Panc1 (cell line): ENCODE measurements around the gene SLX4IP.

Experiments
- CTCF ChIP-seq: fragments of 450-650 bp; IDR thresholded peaks from 2 replicates; pipeline ENCODE4 v1.5.1; 2017; ENCODE audit warnings: mild to moderate bottlenecking
- POLR2AphosphoS5 ChIP-seq: IDR thresholded peaks from 2 replicates; pipeline ENCODE4 v1.6.1; 2012; ENCODE audit warnings: mild to moderate bottlenecking, low read depth, low read length, moderate library complexity
- SIN3A ChIP-seq: IDR thresholded peaks from 2 replicates; pipeline ENCODE4 v1.6.1; 2012; ENCODE audit warnings: low read depth, mild to moderate bottlenecking, low read length, moderate library complexity, borderline replicate concordance; ENCODE audit not compliant: insufficient read depth
- TF ChIP-seq, protein P1 (sequence below), 2 experiments: IDR thresholded peaks; 2 replicates each; pipeline ENCODE4 v1.6.1; 2011 to 2012; ENCODE audit warnings: low read depth in 2 of 2, control low read depth in 1 of 2, low read length in 1 of 2, mild to moderate bottlenecking in 1 of 2, moderate library complexity in 1 of 2; ENCODE audit not compliant: insufficient read depth in 1 of 2

DNA sequence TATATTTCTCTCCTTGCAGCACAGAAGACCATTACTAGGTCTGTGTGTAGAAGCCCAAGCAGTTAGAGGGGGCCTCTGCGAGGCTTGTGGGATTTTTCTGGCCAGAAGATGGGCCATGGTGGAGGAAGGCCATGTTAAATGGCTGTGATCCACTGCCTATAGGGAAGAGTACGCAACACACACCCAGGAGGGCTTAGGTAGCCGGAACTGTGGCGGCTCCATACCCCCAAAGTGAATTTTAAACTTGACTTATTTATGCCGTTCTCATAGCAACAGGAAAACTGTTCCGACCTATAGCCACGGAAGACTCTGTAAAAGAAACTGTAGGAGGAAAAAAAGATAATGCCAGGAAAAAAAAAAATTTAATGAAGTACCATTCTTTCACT lies 69.5 kb downstream of the SLX4IP start:
- TF ChIP-seq CTCF: no peak
- no peak for TF ChIP-seq POLR2AphosphoS5
- TF ChIP-seq, protein P1, sequence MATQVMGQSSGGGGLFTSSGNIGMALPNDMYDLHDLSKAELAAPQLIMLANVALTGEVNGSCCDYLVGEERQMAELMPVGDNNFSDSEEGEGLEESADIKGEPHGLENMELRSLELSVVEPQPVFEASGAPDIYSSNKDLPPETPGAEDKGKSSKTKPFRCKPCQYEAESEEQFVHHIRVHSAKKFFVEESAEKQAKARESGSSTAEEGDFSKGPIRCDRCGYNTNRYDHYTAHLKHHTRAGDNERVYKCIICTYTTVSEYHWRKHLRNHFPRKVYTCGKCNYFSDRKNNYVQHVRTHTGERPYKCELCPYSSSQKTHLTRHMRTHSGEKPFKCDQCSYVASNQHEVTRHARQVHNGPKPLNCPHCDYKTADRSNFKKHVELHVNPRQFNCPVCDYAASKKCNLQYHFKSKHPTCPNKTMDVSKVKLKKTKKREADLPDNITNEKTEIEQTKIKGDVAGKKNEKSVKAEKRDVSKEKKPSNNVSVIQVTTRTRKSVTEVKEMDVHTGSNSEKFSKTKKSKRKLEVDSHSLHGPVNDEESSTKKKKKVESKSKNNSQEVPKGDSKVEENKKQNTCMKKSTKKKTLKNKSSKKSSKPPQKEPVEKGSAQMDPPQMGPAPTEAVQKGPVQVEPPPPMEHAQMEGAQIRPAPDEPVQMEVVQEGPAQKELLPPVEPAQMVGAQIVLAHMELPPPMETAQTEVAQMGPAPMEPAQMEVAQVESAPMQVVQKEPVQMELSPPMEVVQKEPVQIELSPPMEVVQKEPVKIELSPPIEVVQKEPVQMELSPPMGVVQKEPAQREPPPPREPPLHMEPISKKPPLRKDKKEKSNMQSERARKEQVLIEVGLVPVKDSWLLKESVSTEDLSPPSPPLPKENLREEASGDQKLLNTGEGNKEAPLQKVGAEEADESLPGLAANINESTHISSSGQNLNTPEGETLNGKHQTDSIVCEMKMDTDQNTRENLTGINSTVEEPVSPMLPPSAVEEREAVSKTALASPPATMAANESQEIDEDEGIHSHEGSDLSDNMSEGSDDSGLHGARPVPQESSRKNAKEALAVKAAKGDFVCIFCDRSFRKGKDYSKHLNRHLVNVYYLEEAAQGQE (IDR thresholded peaks at IDR 0.05; ENCODE audit: insufficient read depth in 1 of 2, low read depth in 2 of 2, low read length in 1 of 2): no peak
- no peak for TF ChIP-seq SIN3A
